Loucy (cell line): ENCODE results near the gene SOHLH1.
"Not testable (repeated sequence)": the region's sequence is repeated elsewhere in the genome, so short reads cannot be mapped to it uniquely, and the experiment has no call there.

Experiments
- H2AFZ ChIP-seq: fragments of 200-600 bp; sonication (generic); 2 replicates; pipeline ENCODE4 v1.6.0; 2016; ENCODE audit warnings: antibody characterized with exemption, mild to moderate bottlenecking, low read length, moderate library complexity
- H3F3A ChIP-seq: fragments of 200-600 bp; 2 replicates; pipeline ENCODE4 v1.6.0; 2016; ENCODE audit warnings: antibody characterized with exemption, low read depth, mild to moderate bottlenecking
- H3K27me3 ChIP-seq: fragments of 200-600 bp; sonication (generic); 2 replicates; pipeline ENCODE4 v1.6.1; 2014; ENCODE audit warnings: low read length, mild to moderate bottlenecking; ENCODE audit not compliant: insufficient read depth, poor library complexity, severe bottlenecking
- H3K36me3 ChIP-seq: fragments of 200-600 bp; sonication (generic); 2 replicates; pipeline ENCODE4 v1.6.1; 2016; ENCODE audit warnings: low read length; ENCODE audit not compliant: insufficient read depth
- H3K4me1 ChIP-seq: fragments of 200-600 bp; sonication (generic); 2 replicates; pipeline ENCODE4 v1.5.1; 2014; ENCODE audit warnings: low read length, mild to moderate bottlenecking; ENCODE audit not compliant: insufficient read depth, poor library complexity, severe bottlenecking
- H3K4me2 ChIP-seq: fragments of 200-600 bp; sonication (generic); 2 replicates; pipeline ENCODE4 v1.6.0; 2014; ENCODE audit warnings: antibody characterized with exemption, low read length, low read depth, mild to moderate bottlenecking; ENCODE audit not compliant: poor library complexity, severe bottlenecking
- H3K4me3 ChIP-seq: fragments of 200-600 bp; sonication (generic); 2 replicates; pipeline ENCODE4 v1.5.1; 2014; ENCODE audit warnings: low read length, mild to moderate bottlenecking, mixed read lengths; ENCODE audit not compliant: poor library complexity, severe bottlenecking
- H3K79me2 ChIP-seq: fragments of 200-600 bp; sonication (generic); 2 replicates; pipeline ENCODE4 v1.6.1; 2014; ENCODE audit warnings: low read length; ENCODE audit not compliant: insufficient read depth
- H3K9ac ChIP-seq: fragments of 200-600 bp; sonication (generic); 2 replicates; pipeline ENCODE4 v1.6.0; 2014; ENCODE audit warnings: mild to moderate bottlenecking, low read depth, low read length, moderate library complexity; ENCODE audit not compliant: poor library complexity, severe bottlenecking
- H3K9me2 ChIP-seq: fragments of 200-600 bp; sonication (generic); replicated peaks from 2 replicates; pipeline ENCODE4 v1.6.1; 2016; ENCODE audit warnings: low read depth, low read length, mixed read lengths
- H3K9me3 ChIP-seq: fragments of 200-600 bp; sonication (generic); 2 replicates; pipeline ENCODE4 v1.6.1; 2014; ENCODE audit warnings: mild to moderate bottlenecking, antibody characterized with exemption, low read length, low read depth; ENCODE audit not compliant: insufficient read depth
- H4K20me1 ChIP-seq: fragments of 200-600 bp; sonication (generic); 2 replicates; pipeline ENCODE4 v1.6.0; 2014; ENCODE audit warnings: antibody characterized with exemption, low read length, mild to moderate bottlenecking; ENCODE audit not compliant: insufficient read depth, poor library complexity, severe bottlenecking
- CTCF ChIP-seq: fragments of 200-600 bp; sonication (generic); conservative IDR thresholded peaks from 2 replicates; pipeline ENCODE4 v1.5.1; 2014; ENCODE audit warnings: mild to moderate bottlenecking, antibody characterized with exemption, low read length
- EZH2phosphoT487 ChIP-seq: fragments of 200-600 bp; IDR thresholded peaks from 2 replicates; pipeline ENCODE4 v1.6.1; 2018; ENCODE audit warnings: antibody characterized with exemption, mild to moderate bottlenecking, moderate library complexity, borderline replicate concordance

Gene SOHLH1

DNA sequence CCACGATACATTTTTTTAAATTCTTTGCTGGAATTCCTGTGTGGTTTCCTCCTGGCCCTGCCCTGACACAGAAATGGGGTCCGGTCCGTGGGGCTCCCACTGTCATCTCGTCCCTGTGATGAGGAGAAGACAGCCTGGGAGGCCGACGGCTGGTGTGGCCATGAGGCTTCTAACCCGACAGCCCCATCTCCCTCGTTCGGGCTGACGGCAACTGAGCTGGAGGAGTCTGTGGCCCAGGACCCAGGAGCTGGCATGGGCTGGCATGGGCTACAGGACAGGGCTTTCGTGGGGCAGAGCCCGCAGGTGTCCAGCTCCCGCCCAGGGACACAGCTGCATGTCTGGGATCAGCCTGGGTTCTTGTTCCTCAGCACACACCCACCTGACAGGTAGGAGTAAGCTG, 22.4 kb downstream of the SOHLH1 start:
- Histone ChIP-seq H3K27me3 (no peaks in the 10 kb centered on the region), H3F3A (no peaks in the 10 kb centered on the region), H3K79me2 (no peaks in the 10 kb centered on the region), H3K4me2 (no peak overlapping the region), H3K36me3 (no peaks in the 10 kb centered on the region), H3K4me1 (no peaks in the 10 kb centered on the region), H3K4me3 (no peak overlapping the region), H2AFZ (no peak overlapping the region), H3K9me3 (no peaks in the 10 kb centered on the region), H3K9me2 (no peaks in the 10 kb centered on the region), H4K20me1 (no peaks in the 10 kb centered on the region), H3K9ac (no peak overlapping the region)
- TF ChIP-seq CTCF (no peak), EZH2phosphoT487 (no peak)

- no peak overlapping the region for H2AFZ ChIP-seq
- H3K27me3 ChIP-seq, result no peaks in the 10 kb centered on the region
- no peaks in the 10 kb centered on the region for H3K36me3 ChIP-seq
- H3K9ac ChIP-seq, result no peak overlapping the region
- no peaks in the 10 kb centered on the region for H3K9me3 ChIP-seq
- no peak overlapping the region for H3K4me2 ChIP-seq
- H3F3A ChIP-seq, result no peaks in the 10 kb centered on the region
- H3K4me1 ChIP-seq, result no peaks in the 10 kb centered on the region
- H4K20me1 ChIP-seq, result no peaks in the 10 kb centered on the region
- H3K79me2 ChIP-seq, result no peaks in the 10 kb centered on the region
- no peak overlapping the region for H3K4me3 ChIP-seq
- no peaks in the 10 kb centered on the region for H3K9me2 ChIP-seq
- TF ChIP-seq CTCF (no peak), EZH2phosphoT487 (no peak)
These were observed 24.3 kb downstream of the SOHLH1 start for GRCh38 chr9:135674977-135675376.

- Histone ChIP-seq H3K4me3 (no peak overlapping the region), H3K4me2 (no peak overlapping the region), H3K9me3 (no peaks in the 10 kb centered on the region; the same call in 1 of the 2 replicates), H3K36me3 (no peaks in the 10 kb centered on the region), H3K9ac (no peak overlapping the region), H3K27me3 (no peaks in the 10 kb centered on the region), H3F3A (no peaks in the 10 kb centered on the region), H4K20me1 (no peaks in the 10 kb centered on the region), H2AFZ (no peak overlapping the region), H3K4me1 (no peaks in the 10 kb centered on the region), H3K79me2 (no peaks in the 10 kb centered on the region), H3K9me2 (no peaks in the 10 kb centered on the region)
- TF ChIP-seq CTCF (no peak), EZH2phosphoT487 (no peak)
These were observed 25.3 kb downstream of the SOHLH1 start for GRCh38 chr9:135673941-135674340.

DNA sequence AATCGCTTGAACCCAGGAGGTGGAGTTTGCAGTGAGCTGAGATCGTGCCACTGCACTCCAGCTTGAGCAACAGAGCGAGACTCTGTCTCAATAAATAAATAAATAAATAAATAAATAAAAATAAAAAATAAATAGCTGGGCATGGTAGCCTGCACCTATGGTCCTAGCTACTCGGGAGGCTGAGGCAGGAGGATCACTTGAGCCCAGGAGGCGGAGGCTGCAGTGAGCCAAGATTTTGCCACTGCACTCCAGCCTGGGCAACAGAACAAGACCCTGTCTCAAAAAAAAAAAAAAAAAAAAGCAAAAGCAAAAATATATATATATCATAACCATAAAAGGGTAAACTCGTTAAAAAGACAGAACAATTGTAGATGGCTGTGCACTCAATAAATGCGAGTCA, 26.5 kb downstream of the SOHLH1 start:
- not testable (repeated sequence) for H3K4me3 ChIP-seq, H3K9me3 ChIP-seq, H3K79me2 ChIP-seq, H3K9ac ChIP-seq, H3K9me2 ChIP-seq, H3K27me3 ChIP-seq, H3K4me1 ChIP-seq, H3K4me2 ChIP-seq, H4K20me1 ChIP-seq, H3F3A ChIP-seq, H2AFZ ChIP-seq, H3K36me3 ChIP-seq
